ENCODE data around the gene HCRTR2.

Gene HCRTR2

DNA sequence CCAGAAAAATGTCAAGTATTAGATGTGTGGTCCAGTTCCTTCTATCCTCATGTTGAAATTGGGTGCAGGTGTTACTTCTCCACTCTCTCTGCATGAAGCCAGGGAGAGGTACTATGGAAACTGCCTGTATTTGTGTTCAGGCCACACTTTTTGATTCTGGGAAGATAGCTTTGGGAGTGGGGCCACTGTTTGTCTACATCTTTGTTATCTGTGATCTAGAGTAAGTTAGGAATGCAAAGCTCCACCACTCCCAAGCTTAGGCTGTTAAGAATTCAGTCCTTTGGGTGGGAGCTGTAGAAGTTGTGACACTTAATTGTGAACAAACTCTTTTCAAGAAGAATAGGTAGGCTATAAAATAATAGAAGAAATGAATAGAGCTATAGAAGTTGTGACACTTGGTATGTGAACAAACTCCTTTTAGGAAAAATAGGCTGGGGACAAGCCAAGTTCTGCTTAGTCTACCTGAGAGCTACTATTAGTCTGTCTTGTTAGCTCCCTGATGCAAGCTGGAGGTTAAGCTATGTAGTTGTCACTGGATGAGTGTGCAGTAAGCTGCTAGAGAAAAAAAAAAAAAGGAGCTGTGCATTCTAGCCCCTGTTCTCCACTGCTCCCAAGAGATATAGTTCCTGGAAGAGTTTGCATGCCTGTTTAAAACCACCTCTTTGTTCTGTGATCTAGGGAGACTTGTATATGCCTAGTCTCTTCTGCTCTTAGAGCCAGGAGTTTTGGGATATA lies 145.8 kb downstream of the HCRTR2 start:
- no peak overlapping the region for H2AFZ ChIP-seq (ENCODE audit: low read depth, low read length, severe bottlenecking)
- H3K4me2 ChIP-seq (ENCODE audit: low read depth, low read length, poor library complexity, severe bottlenecking), result no peak overlapping the region
- no peak overlapping the region for H3K27ac ChIP-seq (ENCODE audit: low read depth, low read length)
- no peaks in the 10 kb centered on the region for H3F3A ChIP-seq (ENCODE audit: insufficient read depth)
- H3K79me2 ChIP-seq (ENCODE audit: insufficient read depth, low read length), result no peaks in the 10 kb centered on the region
- H3K9me2 ChIP-seq (replicated peaks; ENCODE audit: insufficient read depth, low read length), result no peaks in the 10 kb centered on the region
- H3K4me3 ChIP-seq (ENCODE audit: insufficient read depth, low read length, poor library complexity, severe bottlenecking), result no peak overlapping the region
- no peaks in the 10 kb centered on the region for H3K27me3 ChIP-seq (ENCODE audit: low read length)
- H3K36me3 ChIP-seq (ENCODE audit: low read length), result no peaks in the 10 kb centered on the region; the same call in 1 of the 2 replicates
- H3K9me3 ChIP-seq (ENCODE audit: insufficient read depth, low read length), result no peaks in the 10 kb centered on the region
- no peak overlapping the region for H3K9ac ChIP-seq (ENCODE audit: low read length)
- TF ChIP-seq, protein P1, sequence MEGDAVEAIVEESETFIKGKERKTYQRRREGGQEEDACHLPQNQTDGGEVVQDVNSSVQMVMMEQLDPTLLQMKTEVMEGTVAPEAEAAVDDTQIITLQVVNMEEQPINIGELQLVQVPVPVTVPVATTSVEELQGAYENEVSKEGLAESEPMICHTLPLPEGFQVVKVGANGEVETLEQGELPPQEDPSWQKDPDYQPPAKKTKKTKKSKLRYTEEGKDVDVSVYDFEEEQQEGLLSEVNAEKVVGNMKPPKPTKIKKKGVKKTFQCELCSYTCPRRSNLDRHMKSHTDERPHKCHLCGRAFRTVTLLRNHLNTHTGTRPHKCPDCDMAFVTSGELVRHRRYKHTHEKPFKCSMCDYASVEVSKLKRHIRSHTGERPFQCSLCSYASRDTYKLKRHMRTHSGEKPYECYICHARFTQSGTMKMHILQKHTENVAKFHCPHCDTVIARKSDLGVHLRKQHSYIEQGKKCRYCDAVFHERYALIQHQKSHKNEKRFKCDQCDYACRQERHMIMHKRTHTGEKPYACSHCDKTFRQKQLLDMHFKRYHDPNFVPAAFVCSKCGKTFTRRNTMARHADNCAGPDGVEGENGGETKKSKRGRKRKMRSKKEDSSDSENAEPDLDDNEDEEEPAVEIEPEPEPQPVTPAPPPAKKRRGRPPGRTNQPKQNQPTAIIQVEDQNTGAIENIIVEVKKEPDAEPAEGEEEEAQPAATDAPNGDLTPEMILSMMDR (IDR thresholded peaks at IDR 0.05; ENCODE audit: insufficient read depth, low read length, poor library complexity, severe bottlenecking), result no peak
- TF ChIP-seq EZH2phosphoT487 (conservative IDR thresholded peaks at IDR 0.05; ENCODE audit: low read length), result no peak
- no peaks in the 10 kb centered on the region for H4K20me1 ChIP-seq (ENCODE audit: low read depth, low read length)

DNA sequence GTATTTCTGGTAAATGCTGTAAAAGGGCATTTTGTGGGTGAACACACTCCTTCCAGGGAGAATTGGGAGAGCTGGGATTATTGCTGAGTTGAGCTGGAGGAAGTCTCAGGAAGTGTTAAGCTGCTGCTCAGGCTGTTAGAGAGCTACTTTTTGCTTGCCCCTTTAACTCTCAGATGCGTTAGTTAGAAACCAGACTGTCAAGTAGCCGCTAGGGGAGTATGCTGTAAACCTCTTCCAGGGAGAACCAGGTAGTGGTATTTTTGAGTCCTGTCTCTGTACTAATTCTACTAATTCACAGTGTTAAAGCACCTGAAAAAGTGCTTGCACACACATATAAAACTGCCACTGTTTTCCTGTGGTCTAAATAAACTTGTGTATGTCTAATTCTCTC lies 146.4 kb downstream of the HCRTR2 start:
- Histone ChIP-seq H3K27ac (ENCODE audit: low read depth, low read length) (no peak overlapping the region), H3K4me2 (ENCODE audit: low read depth, low read length, poor library complexity, severe bottlenecking) (no peak overlapping the region), H3F3A (ENCODE audit: insufficient read depth) (no peaks in the 10 kb centered on the region), H2AFZ (ENCODE audit: low read depth, low read length, severe bottlenecking) (no peak overlapping the region), H3K79me2 (ENCODE audit: insufficient read depth, low read length) (no peaks in the 10 kb centered on the region), H3K27me3 (ENCODE audit: low read length) (no peaks in the 10 kb centered on the region), H3K36me3 (ENCODE audit: low read length) (no peaks in the 10 kb centered on the region; the same call in 1 of the 2 replicates), H3K9ac (ENCODE audit: low read length) (no peak overlapping the region), H3K9me2 (replicated peaks; ENCODE audit: insufficient read depth, low read length) (no peaks in the 10 kb centered on the region), H3K9me3 (ENCODE audit: insufficient read depth, low read length) (no peaks in the 10 kb centered on the region), H4K20me1 (ENCODE audit: low read depth, low read length) (no peaks in the 10 kb centered on the region), H3K4me3 (ENCODE audit: insufficient read depth, low read length, poor library complexity, severe bottlenecking) (no peak overlapping the region)
- TF ChIP-seq, protein P1 (IDR thresholded peaks at IDR 0.05; ENCODE audit: insufficient read depth, low read length, poor library complexity, severe bottlenecking), result no peak
- TF ChIP-seq EZH2phosphoT487 (conservative IDR thresholded peaks at IDR 0.05; ENCODE audit: low read length), result no peak

DNA sequence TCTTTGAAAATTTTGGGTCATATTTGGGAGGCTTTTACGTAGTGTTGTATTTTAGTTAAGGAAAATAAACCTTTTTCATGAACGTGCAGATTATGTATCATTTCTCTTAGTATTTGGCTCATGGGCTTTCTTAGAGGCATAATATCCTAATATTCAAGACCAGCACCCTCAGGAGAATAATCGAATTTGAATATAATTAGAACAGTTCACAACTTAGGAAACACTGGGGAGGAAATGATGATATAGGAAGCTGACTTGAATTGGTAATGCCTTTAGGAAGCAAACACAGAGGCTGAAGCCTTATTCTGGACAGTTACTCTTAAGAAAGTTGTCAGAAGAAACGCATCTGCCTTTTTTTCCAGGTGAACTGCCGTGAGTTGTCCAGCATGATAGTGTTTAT lies 152.9 kb downstream of the HCRTR2 start, which contains the start of gene GFRAL:
Gene GFRAL (plus strand): TSS at position 301 of the 400 bp plus-strand sequence. CDS start 86 bp downstream, at position 387.
- H3K27me3 ChIP-seq (ENCODE audit: low read length), result no peaks in the 10 kb centered on the region
- H3K9me3 ChIP-seq (ENCODE audit: insufficient read depth, low read length), result no peaks in the 10 kb centered on the region
- no peaks in the 10 kb centered on the region; the same call in 1 of the 2 replicates for H4K20me1 ChIP-seq (ENCODE audit: low read depth, low read length)
- no peaks in the 10 kb centered on the region for H3F3A ChIP-seq (ENCODE audit: insufficient read depth)
- no peaks in the 10 kb centered on the region for H3K36me3 ChIP-seq (ENCODE audit: low read length)
- no peaks in the 10 kb centered on the region; the same call in 1 of the 2 replicates for H3K9me2 ChIP-seq (replicated peaks; ENCODE audit: insufficient read depth, low read length)
- no peaks in the 10 kb centered on the region for H3K79me2 ChIP-seq (ENCODE audit: insufficient read depth, low read length)
- no peak within 1 kb of the TSS for H3K4me3 ChIP-seq (ENCODE audit: insufficient read depth, low read length, poor library complexity, severe bottlenecking)
- H3K27ac ChIP-seq (ENCODE audit: low read depth, low read length), result no peak within 1 kb of the TSS
- no peak within 1 kb of the TSS for H3K9ac ChIP-seq (ENCODE audit: low read length)
- H2AFZ ChIP-seq (ENCODE audit: low read depth, low read length, severe bottlenecking), result no peak within 1 kb of the TSS
- H3K4me2 ChIP-seq (ENCODE audit: low read depth, low read length, poor library complexity, severe bottlenecking), result no peak within 1 kb of the TSS
- TF ChIP-seq, protein P1 (IDR thresholded peaks at IDR 0.05; ENCODE audit: insufficient read depth, low read length, poor library complexity, severe bottlenecking), result no peak
- TF ChIP-seq EZH2phosphoT487 (conservative IDR thresholded peaks at IDR 0.05; ENCODE audit: low read length), result no peak
